ENCODE results near the gene HDHD3.
"Not testable (repeated sequence)": the region's sequence is repeated elsewhere in the genome, so short reads cannot be mapped to it uniquely, and the experiment has no call there.

HDHD3 gene

GRCh38 chr9:113369855-113370140 is 7.0 kb downstream of the HDHD3 start:
- no peak overlapping the region for H3K9ac ChIP-seq (ENCODE audit: low read depth, low read length)
- H3K4me1 ChIP-seq (ENCODE audit: control insufficient read depth, insufficient read depth, low read length): peaks cover 4% of the 10 kb centered on the region
- H3K4me3 ChIP-seq (ENCODE audit: low read depth, low read length): no peak overlapping the region
- H3K27me3 ChIP-seq (ENCODE audit: control insufficient read depth, insufficient read depth, low read length): no peaks in the 10 kb centered on the region
- no peaks in the 10 kb centered on the region for H3K9me3 ChIP-seq (ENCODE audit: control insufficient read depth, insufficient read depth, low read length)
- peaks cover 6% of the 10 kb centered on the region for H3K36me3 ChIP-seq (ENCODE audit: control insufficient read depth, insufficient read depth, low read length)

DNA sequence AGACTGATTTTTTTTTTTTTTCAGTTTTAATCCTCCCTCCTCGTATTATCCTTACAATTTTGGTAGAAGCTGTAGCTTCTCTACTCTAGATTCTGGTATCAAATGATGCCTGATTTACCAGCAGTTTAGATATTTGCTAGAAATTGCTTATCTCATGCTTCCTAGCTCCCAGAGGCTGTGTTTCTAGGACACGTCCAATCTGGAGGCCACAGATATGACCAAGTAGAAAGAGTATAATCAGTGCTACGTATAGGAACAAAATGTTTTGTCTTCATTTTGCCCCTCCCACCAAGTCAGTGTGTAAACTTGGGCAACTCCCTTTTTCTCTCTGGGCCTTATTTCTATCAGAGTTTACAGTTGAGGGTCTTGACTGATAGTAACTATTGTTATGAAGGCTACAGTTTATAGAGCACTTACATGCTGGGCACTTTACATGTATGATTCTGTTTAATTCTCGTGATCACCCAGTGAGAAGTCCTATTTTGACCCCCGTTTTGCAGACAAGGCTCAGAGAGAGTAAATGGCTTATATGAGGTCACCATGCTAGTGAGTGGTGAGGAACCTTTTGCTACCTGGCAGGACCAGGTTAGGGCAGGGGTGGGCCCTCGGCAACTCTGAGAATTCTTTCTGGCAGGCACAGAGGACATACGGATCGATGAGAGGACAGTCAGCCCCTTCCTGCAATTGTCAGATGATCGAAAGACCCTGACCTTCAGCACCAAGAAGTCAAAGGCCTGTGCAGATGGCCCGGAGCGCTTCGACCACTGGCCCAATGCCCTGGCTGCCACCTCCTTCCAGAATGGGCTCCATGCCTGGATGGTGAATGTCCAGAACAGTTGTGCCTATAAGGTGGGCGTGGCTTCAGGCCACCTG is 7.6 kb downstream of the HDHD3 start:
- peaks cover 4% of the 10 kb centered on the region for H3K36me3 ChIP-seq (ENCODE audit: control insufficient read depth, insufficient read depth, low read length)
- no peak overlapping the region for H3K9ac ChIP-seq (ENCODE audit: low read depth, low read length)
- no peaks in the 10 kb centered on the region for H3K27me3 ChIP-seq (ENCODE audit: control insufficient read depth, insufficient read depth, low read length)
- H3K9me3 ChIP-seq (ENCODE audit: control insufficient read depth, insufficient read depth, low read length): no peaks in the 10 kb centered on the region
- H3K4me3 ChIP-seq (ENCODE audit: low read depth, low read length): no peak overlapping the region
- peaks cover 4% of the 10 kb centered on the region for H3K4me1 ChIP-seq (ENCODE audit: control insufficient read depth, insufficient read depth, low read length)

- no peaks in the 10 kb centered on the region for H3K36me3 ChIP-seq (ENCODE audit: control insufficient read depth, insufficient read depth, low read length)
- H3K4me1 ChIP-seq (ENCODE audit: control insufficient read depth, insufficient read depth, low read length): peaks cover 4% of the 10 kb centered on the region
- H3K27me3 ChIP-seq (ENCODE audit: control insufficient read depth, insufficient read depth, low read length): no peaks in the 10 kb centered on the region
- no peak overlapping the region for H3K4me3 ChIP-seq (ENCODE audit: low read depth, low read length)
- H3K9ac ChIP-seq (ENCODE audit: low read depth, low read length): no peak overlapping the region
- no peaks in the 10 kb centered on the region for H3K9me3 ChIP-seq (ENCODE audit: control insufficient read depth, insufficient read depth, low read length)
Observed at GRCh38 chr9:113368348-113368981, 8.3 kb downstream of the HDHD3 start.

DNA sequence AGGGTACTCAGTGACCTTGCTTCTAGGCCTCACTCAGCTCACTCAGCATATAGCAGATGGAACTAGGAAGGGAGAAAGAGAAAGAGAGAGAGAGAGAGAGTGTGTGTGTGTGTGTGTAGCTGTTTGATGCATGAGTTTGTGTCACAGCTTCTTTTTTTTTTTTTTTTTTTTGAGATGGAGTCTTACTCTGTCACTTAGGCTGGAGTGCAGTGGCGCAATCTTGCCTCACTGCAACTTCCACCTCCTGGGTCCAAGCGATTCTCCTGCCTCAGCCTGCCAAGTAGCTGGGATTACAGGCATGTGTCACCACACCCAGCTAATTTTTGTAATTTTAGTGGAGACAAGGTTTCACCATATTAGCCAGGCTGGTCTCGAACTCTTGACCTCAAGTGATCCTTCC is 11.1 kb downstream of the HDHD3 start:
- not testable (repeated sequence) for H3K4me3 ChIP-seq (ENCODE audit: low read depth, low read length); H3K9me3 ChIP-seq (ENCODE audit: control insufficient read depth, insufficient read depth, low read length); H3K27me3 ChIP-seq (ENCODE audit: control insufficient read depth, insufficient read depth, low read length); H3K36me3 ChIP-seq (ENCODE audit: control insufficient read depth, insufficient read depth, low read length); H3K9ac ChIP-seq (ENCODE audit: low read depth, low read length); H3K4me1 ChIP-seq (ENCODE audit: control insufficient read depth, insufficient read depth, low read length)

DNA sequence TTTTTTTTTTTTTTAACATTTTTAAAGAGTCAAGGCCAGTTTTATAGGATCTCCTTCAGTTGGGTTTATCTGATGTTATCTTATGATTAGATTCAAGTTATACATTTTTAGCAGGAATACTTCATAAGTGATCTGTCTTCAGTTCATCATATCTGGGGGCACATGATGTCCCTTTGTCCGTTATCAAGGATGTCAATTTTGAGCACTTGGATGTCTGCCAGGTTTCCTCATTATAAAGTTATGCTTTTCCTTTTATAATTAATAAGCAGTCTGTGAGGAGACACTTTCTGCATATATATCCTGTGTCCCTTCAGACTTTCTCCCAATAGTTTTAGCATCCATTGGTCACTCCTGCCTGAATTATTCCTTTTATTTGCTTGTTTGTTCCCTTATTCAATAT is 11.8 kb downstream of the HDHD3 start:
- Histone ChIP-seq H3K9ac (ENCODE audit: low read depth, low read length) (no peak overlapping the region), H3K36me3 (ENCODE audit: control insufficient read depth, insufficient read depth, low read length) (no peaks in the 10 kb centered on the region), H3K4me3 (ENCODE audit: low read depth, low read length) (no peak overlapping the region), H3K27me3 (ENCODE audit: control insufficient read depth, insufficient read depth, low read length) (no peaks in the 10 kb centered on the region), H3K9me3 (ENCODE audit: control insufficient read depth, insufficient read depth, low read length) (no peaks in the 10 kb centered on the region), H3K4me1 (ENCODE audit: control insufficient read depth, insufficient read depth, low read length) (no peaks in the 10 kb centered on the region)

DNA sequence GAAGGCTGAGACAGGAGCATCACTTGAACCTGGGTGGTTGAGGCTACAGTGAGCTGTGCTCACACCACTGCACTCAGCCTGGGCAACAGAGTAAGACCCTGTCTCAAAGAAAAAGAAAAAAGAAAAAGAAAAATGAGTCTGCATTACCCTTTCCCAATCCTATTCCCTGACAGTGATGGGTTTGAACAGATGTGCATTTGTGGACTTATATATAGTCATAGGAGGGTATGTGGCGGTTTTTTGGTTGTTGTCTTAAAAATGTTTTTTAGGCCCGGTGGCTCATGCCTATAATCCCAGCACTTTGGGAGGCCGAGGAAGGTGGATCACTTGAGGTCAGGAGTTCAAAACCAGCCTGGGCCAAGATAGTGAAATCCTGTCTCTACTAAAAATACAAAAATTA is 13.4 kb downstream of the HDHD3 start:
- no peak overlapping the region for H3K9ac ChIP-seq (ENCODE audit: low read depth, low read length)
- H3K9me3 ChIP-seq (ENCODE audit: control insufficient read depth, insufficient read depth, low read length): no peaks in the 10 kb centered on the region
- H3K36me3 ChIP-seq (ENCODE audit: control insufficient read depth, insufficient read depth, low read length): no peaks in the 10 kb centered on the region
- H3K27me3 ChIP-seq (ENCODE audit: control insufficient read depth, insufficient read depth, low read length): no peaks in the 10 kb centered on the region
- H3K4me3 ChIP-seq (ENCODE audit: low read depth, low read length): no peak overlapping the region
- no peaks in the 10 kb centered on the region for H3K4me1 ChIP-seq (ENCODE audit: control insufficient read depth, insufficient read depth, low read length)

DNA sequence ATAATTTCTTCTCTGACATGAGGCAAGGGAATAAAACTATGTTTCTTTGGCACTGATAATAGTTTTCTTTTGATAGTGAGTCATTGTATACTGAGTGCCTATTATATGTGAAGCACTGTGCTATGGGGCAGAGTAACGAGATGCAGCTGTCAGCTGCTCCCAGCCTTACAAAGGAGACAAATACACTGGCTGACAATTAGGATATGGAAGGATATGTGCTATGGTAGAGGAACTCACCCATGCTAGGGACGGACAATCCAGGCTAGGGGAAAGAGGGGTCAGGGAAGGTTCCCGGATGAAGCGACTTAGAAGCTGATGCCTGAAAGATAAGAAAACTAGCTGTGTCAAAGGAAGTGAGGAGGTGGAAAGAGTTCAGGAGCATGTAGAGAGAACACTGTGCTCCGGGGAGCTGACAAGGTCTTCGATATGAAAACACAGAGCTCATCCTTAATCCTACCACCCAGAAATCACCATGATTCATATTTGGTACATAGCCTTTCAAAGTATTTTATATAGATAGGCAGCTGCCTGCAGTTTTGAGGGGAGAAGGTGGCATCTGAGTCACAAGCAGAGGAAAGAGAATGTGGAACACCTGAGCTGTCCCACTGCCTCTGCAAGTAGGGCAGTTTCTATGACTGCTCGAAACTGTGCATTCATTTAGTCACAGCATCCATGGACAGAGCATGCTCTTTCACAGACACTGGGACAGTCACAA is 15.3 kb downstream of the HDHD3 start:
- Histone ChIP-seq H3K9ac (ENCODE audit: low read depth, low read length) (no peak overlapping the region), H3K36me3 (ENCODE audit: control insufficient read depth, insufficient read depth, low read length) (no peaks in the 10 kb centered on the region), H3K9me3 (ENCODE audit: control insufficient read depth, insufficient read depth, low read length) (no peaks in the 10 kb centered on the region), H3K4me3 (ENCODE audit: low read depth, low read length) (no peak overlapping the region), H3K4me1 (ENCODE audit: control insufficient read depth, insufficient read depth, low read length) (no peaks in the 10 kb centered on the region), H3K27me3 (ENCODE audit: control insufficient read depth, insufficient read depth, low read length) (no peaks in the 10 kb centered on the region)

GRCh38 chr9:113360242-113360842 is 16.4 kb downstream of the HDHD3 start:
- Histone ChIP-seq H3K36me3 (ENCODE audit: control insufficient read depth, insufficient read depth, low read length) (no peaks in the 10 kb centered on the region), H3K4me1 (ENCODE audit: control insufficient read depth, insufficient read depth, low read length) (no peaks in the 10 kb centered on the region), H3K4me3 (ENCODE audit: low read depth, low read length) (no peak overlapping the region), H3K9ac (ENCODE audit: low read depth, low read length) (no peak overlapping the region), H3K9me3 (ENCODE audit: control insufficient read depth, insufficient read depth, low read length) (no peaks in the 10 kb centered on the region), H3K27me3 (ENCODE audit: control insufficient read depth, insufficient read depth, low read length) (no peaks in the 10 kb centered on the region)

- no peaks in the 10 kb centered on the region for H3K4me1 ChIP-seq (ENCODE audit: control insufficient read depth, insufficient read depth, low read length)
- no peaks in the 10 kb centered on the region for H3K27me3 ChIP-seq (ENCODE audit: control insufficient read depth, insufficient read depth, low read length)
- no peaks in the 10 kb centered on the region for H3K36me3 ChIP-seq (ENCODE audit: control insufficient read depth, insufficient read depth, low read length)
- no peak overlapping the region for H3K4me3 ChIP-seq (ENCODE audit: low read depth, low read length)
- H3K9ac ChIP-seq (ENCODE audit: low read depth, low read length): no peak overlapping the region
- no peaks in the 10 kb centered on the region for H3K9me3 ChIP-seq (ENCODE audit: control insufficient read depth, insufficient read depth, low read length)
Observed at GRCh38 chr9:113359385-113359784, 17.4 kb downstream of the HDHD3 start.

DNA sequence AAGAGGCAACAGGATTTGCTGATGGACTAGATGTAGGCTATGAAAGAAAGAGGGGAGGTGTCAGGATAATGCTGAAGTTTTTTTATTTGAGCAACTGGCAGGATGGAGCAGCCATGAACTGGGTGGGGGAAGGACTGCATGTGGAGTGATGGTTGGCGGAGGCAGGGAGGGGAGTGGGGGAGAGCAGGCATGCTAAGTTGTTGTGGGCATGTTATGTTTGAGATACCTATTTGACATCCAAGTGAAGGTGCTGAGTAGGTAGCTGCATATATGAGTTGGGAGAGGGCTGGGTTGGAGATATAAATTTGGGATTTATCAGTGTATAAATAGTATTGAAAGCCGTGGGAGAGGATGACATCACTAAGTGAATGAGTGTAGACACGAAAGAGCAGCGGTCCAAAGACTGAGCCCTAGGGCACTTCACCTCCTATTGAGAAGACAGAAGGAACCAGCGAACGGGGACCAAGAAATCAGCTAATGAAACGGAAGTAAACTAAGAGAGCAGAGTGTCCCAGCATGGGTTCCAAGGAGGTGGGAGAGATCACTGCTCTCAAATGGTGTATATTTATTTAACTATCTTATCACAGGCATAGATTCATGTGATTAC is 20.0 kb downstream of the HDHD3 start:
- H3K4me1 ChIP-seq (ENCODE audit: control insufficient read depth, insufficient read depth, low read length): no peaks in the 10 kb centered on the region
- H3K4me3 ChIP-seq (ENCODE audit: low read depth, low read length): no peak overlapping the region
- H3K36me3 ChIP-seq (ENCODE audit: control insufficient read depth, insufficient read depth, low read length): no peaks in the 10 kb centered on the region
- H3K27me3 ChIP-seq (ENCODE audit: control insufficient read depth, insufficient read depth, low read length): no peaks in the 10 kb centered on the region
- H3K9ac ChIP-seq (ENCODE audit: low read depth, low read length): no peak overlapping the region
- H3K9me3 ChIP-seq (ENCODE audit: control insufficient read depth, insufficient read depth, low read length): no peaks in the 10 kb centered on the region

DNA sequence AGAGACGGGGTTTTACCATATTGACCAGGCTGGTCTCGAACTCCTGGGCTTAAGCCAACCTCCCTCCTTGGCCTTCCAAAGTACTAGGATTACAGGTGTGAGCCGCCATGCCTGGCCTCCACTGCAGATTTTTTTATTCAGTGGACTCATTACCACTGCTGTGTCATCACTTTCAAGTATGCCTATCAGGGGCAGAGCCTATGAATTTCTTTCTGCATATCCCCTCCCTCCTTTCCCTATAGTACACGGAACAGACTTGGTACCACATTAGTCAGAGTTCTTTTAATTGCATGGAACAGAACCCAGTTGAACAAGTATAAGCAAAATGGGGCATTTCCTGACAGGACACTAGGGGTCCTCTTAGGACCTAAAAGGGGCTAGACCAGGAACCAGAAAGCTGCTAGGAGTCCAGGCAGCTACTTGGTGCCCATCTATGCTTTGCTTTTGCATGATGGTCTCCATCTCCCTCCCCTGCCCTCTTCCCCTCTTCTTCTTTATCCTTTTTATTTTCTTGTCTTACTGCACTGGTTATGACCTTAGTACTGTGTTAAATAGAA is 21.7 kb downstream of the HDHD3 start:
- Histone ChIP-seq H3K27me3 (ENCODE audit: control insufficient read depth, insufficient read depth, low read length) (peaks cover 11% of the 10 kb centered on the region), H3K9ac (ENCODE audit: low read depth, low read length) (no peak overlapping the region), H3K9me3 (ENCODE audit: control insufficient read depth, insufficient read depth, low read length) (no peaks in the 10 kb centered on the region), H3K4me1 (ENCODE audit: control insufficient read depth, insufficient read depth, low read length) (peaks cover 8% of the 10 kb centered on the region), H3K4me3 (ENCODE audit: low read depth, low read length) (no peak overlapping the region), H3K36me3 (ENCODE audit: control insufficient read depth, insufficient read depth, low read length) (no peaks in the 10 kb centered on the region)

Data from iPS-15b (cell line).